Endothelial cell of umbilical vein (primary cell): ENCODE results near the gene ABCC5.

Experiments
- CTCF ChIP-seq, 2 donors: IDR thresholded peaks; 1 replicate in 1 of 2; 2 replicates in 1 of 2; pipeline ENCODE4 v1.5.1; 2011; ENCODE audit warnings: low read length in 2 of 2, mild to moderate bottlenecking in 2 of 2, moderate library complexity in 2 of 2, control low read depth in 1 of 2, inconsistent platforms in 1 of 2, low read depth in 1 of 2; ENCODE audit not compliant: insufficient read depth in 1 of 2; ENCODE audit errors: extremely low read depth in 1 of 2
- EZH2 ChIP-seq: IDR thresholded peaks from 2 replicates; pipeline ENCODE4 v1.6.1; 2012; ENCODE audit warnings: borderline replicate concordance, low read depth, mild to moderate bottlenecking, moderate library complexity, low read length, inconsistent platforms; ENCODE audit not compliant: severe bottlenecking
- FOS ChIP-seq: IDR thresholded peaks from 2 replicates; pipeline ENCODE4 v1.6.1; 2011; ENCODE audit warnings: mild to moderate bottlenecking, low read length, moderate library complexity, borderline replicate concordance; ENCODE audit not compliant: insufficient read depth
- GATA2 ChIP-seq: IDR thresholded peaks from 2 replicates; pipeline ENCODE4 v1.7.0; 2011; ENCODE audit warnings: low read depth, mild to moderate bottlenecking, moderate library complexity, mixed read lengths, low read length; ENCODE audit not compliant: insufficient read length, insufficient read depth
- JUN ChIP-seq: IDR thresholded peaks from 2 replicates; pipeline ENCODE4 v1.6.1; 2011; ENCODE audit warnings: borderline replicate concordance, low read depth; ENCODE audit not compliant: insufficient read length, insufficient read depth
- MAX ChIP-seq: IDR thresholded peaks from 2 replicates; pipeline ENCODE4 v1.6.1; 2011; ENCODE audit not compliant: insufficient read depth, insufficient read length
- MYC ChIP-seq: IDR thresholded peaks from one replicate; pipeline ENCODE4 v1.6.1; 2011; ENCODE audit warnings: mild to moderate bottlenecking, low read depth, low read length
- POLR2A ChIP-seq: IDR thresholded peaks from 2 replicates; pipeline ENCODE4 v1.6.1; 2012; ENCODE audit warnings: low read depth, mild to moderate bottlenecking, control low read depth, low read length
- POLR2AphosphoS5 ChIP-seq: IDR thresholded peaks from 2 replicates; pipeline ENCODE4 v1.6.1; 2012; ENCODE audit warnings: low read depth, mild to moderate bottlenecking, control low read depth, low read length, moderate library complexity; ENCODE audit not compliant: insufficient read depth

GRCh38 chr3:183980403-183980802, 37.3 kb downstream of the ABCC5 start:
- TF ChIP-seq CTCF (IDR thresholded peaks at IDR 0.05; ENCODE audit: extremely low read depth in 1 of 2, insufficient read depth in 1 of 2, low read depth in 1 of 2, low read length in 2 of 2) (no peak), MAX (no peak), POLR2AphosphoS5 (no peak), EZH2 (no peak), MYC (no peak), POLR2A (no peak), JUN (no peak), GATA2 (no peak), FOS (no peak)
